ENCODE data around the gene STAP1.
A peak's percentile ranks its signal among the peaks of the same experiment; 100 is the strongest.

STAP1 gene

GRCh38 chr4:67565284-67565683, 6.8 kb downstream of the STAP1 start:
- DNase-seq = no peak

DNA sequence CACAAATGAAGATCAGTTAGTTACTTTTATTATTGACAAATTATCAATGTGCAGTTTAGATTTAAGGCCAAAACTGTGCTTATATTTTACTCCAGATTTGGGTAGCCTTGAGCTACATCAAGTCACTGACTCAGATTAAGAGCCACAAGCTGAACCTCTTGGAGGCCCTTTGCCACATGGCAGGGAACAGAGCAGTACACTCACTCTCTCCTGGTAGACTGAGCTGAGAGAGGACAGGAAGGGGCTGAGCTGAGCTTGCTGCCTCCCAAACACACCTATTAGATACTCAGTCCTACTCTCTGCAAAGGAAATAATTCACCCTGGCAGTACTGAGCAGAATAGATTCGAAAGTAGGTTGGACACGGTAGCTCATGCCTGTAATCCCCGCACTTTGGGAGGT, 7.8 kb downstream of the STAP1 start:
- DNase-seq = no peak

DNA sequence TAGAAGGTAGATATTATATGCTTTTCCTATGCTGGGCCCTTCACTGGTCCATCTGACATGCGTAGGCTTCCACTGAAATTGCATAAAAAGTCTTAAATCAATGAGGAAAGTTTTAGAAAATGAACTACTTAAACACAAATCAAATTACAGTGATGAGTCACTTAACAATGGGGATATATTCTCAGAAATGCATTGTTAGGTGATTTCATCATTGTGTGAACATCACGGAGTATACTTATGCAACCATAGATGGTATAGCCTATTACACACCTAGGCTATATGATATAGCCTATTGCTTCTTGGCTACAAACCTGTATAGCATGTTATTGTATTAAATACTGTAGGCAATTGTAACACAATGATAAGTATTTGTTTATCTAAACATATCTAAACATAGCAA, 10.3 kb downstream of the STAP1 start:
- peak; percentile 27 for DNase-seq

DNA sequence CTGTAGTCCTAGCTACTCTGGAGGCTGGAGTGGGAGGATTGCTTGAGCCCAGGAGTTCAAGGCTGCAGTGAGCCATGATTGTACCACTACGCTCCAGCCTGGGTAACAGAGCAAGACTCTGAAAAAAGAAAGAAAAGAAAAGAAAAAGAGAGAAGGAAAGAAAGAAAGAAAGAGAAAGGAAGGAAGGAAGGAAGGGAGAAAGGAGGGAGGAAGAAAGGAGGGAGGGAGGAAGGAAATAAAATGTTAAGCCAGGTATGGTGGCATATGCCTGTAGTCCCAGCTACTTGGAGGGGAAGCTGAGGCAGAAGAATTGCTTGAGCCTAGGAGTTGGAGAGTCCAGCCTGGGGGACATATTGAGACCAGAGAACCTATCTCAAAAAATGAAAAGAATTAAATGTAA, 12.0 kb downstream of the STAP1 start:
- DNase-seq = no peak

GRCh38 chr4:67571975-67572374, 13.4 kb downstream of the STAP1 start:
- DNase-seq = peak; percentile 91

DNA sequence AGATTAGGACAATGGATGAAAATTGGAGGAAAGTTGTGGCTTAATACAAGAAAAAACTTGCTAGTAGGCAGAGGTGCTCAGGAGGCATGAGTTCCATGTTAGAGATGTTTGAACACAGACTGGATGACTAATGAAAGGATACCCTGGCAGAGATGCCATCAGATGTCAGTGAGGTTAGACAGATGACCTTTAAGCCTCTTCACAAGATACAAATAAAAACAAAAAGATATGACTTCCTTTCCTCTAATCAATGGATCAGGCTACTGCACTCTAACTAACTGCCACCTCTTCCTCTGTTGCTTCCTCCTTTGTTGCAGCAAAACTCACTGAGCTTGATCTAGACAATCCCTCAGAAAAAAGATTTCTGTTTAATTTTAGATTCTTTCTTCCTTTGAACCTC, 14.7 kb downstream of the STAP1 start:
- DNase-seq = peak; percentile 65

- peak; percentile 80 for DNase-seq
Measured at GRCh38 chr4:67575232-67576058, 16.9 kb downstream of the STAP1 start.

- DNase-seq = no peak
Measured at GRCh38 chr4:67576059-67576466, 17.5 kb downstream of the STAP1 start.

- DNase-seq = no peak
Measured at GRCh38 chr4:67576538-67576937, 18.0 kb downstream of the STAP1 start.

- no peak for DNase-seq
Measured at GRCh38 chr4:67580577-67580976, 22.1 kb downstream of the STAP1 start.

- DNase-seq = peak; percentile 48
Measured at GRCh38 chr4:67581208-67581857, 22.8 kb downstream of the STAP1 start.

GRCh38 chr4:67581913-67582312, 23.4 kb downstream of the STAP1 start:
- DNase-seq = no peak

GRCh38 chr4:67584496-67584895, 26.0 kb downstream of the STAP1 start:
- DNase-seq = no peak

DNA sequence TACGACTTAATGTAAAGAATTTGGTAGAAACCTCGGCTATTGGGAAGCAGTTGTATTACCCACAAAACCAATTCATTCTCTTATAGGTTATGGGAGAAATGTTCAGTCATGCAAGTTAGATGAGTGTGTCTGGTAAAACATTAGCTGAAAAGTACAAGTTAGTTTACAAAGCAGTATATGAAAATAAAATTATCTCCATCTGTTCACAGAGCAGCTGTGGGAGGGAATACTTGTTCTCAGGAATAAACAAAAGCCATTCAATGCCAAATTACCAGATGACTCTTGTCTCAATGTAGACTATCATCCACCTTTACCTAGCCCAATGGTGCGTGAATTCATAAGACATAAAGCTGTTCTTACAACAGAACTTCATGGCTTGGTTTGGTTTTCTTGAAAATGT, 28.6 kb downstream of the STAP1 start:
- DNase-seq = no peak

GRCh38 chr4:67593741-67594175, 35.2 kb downstream of the STAP1 start:
- DNase-seq = peak; percentile 31

GRCh38 chr4:67603310-67604028, 44.9 kb downstream of the STAP1 start:
- no peak for DNase-seq

DNA sequence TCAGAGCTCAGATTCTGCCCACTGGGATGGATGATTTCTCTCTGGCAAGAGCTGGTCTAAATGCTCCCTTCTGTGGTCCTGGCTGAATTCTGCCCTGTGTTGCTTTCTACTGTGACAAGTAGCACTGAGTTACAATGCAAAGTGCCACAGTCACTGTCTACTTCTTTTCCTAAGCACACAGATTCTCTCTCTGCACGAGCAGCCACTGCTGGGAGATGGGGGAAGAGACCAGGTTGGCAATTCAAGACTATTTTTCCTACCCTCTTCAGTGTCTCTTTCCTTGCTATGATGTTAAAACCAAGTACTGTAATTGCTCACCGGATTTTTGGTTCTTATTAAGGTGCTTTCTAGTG, 45.5 kb downstream of the STAP1 start:
- DNase-seq = no peak

GRCh38 chr4:67604749-67605148, 46.2 kb downstream of the STAP1 start:
- DNase-seq = no peak

- DNase-seq = no peak
Measured at GRCh38 chr4:67608027-67608426, 49.5 kb downstream of the STAP1 start.

DNA sequence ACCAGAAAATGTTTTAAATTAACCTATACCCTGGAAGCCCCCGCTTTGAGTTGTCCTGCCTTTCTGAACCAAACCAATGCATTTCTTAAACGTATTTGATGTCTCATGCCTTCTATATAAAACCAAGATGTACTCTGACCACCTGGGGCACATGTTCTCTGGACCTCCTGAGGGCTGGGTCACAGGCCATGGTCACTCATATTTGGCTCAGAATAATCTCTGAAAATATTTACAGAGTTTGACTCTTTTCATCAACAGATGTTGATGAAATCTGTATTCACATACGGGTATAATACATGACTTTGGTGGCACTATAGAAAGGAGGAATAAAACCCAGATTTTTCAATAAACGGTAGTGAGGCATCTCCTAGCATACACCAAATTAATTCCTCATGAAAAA, 55.7 kb downstream of the STAP1 start:
- no peak for DNase-seq

- no peak for DNase-seq
Measured at GRCh38 chr4:67615119-67615518, 56.6 kb downstream of the STAP1 start.

DNA sequence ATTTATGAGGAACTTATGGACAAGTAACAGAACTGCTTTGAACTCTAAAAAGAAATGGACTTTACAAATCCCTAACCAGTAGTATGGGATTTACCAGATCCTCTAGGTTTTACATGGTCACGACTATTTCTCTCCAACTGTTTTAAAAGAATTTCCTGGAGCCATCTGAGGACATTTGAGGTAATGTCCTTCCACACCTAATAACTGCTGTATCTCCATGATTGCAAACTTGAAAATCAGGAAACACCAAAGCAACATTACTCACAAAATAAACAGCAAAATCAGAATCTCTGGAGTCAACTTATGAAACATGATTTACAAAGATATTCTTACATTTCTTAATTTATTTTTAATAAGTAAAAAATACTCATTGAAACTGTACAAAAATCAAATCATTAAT, 58.0 kb downstream of the STAP1 start:
- no peak for DNase-seq

- DNase-seq = no peak
Measured at GRCh38 chr4:67624939-67625338, 66.4 kb downstream of the STAP1 start.

- DNase-seq = peak; percentile 46
Measured at GRCh38 chr4:67632492-67632891, 74.0 kb downstream of the STAP1 start.

Measured in hematopoietic multipotent progenitor cell treated with erythropoietin and hydrocortisone succinate and interleukin-3 and kit ligand, for 6 days (in vitro differentiated cells).